ENCODE measurements around the gene EID3. TPM values are rescaled to one million over a fixed set of nuclear protein-coding genes. Genes with fewer than 3 reads are reported as not detected.

Gene EID3
- total RNA-seq, 4 donors from 2014 or later: 0.51 to 3.4 (median 1.00) TPM

DNA sequence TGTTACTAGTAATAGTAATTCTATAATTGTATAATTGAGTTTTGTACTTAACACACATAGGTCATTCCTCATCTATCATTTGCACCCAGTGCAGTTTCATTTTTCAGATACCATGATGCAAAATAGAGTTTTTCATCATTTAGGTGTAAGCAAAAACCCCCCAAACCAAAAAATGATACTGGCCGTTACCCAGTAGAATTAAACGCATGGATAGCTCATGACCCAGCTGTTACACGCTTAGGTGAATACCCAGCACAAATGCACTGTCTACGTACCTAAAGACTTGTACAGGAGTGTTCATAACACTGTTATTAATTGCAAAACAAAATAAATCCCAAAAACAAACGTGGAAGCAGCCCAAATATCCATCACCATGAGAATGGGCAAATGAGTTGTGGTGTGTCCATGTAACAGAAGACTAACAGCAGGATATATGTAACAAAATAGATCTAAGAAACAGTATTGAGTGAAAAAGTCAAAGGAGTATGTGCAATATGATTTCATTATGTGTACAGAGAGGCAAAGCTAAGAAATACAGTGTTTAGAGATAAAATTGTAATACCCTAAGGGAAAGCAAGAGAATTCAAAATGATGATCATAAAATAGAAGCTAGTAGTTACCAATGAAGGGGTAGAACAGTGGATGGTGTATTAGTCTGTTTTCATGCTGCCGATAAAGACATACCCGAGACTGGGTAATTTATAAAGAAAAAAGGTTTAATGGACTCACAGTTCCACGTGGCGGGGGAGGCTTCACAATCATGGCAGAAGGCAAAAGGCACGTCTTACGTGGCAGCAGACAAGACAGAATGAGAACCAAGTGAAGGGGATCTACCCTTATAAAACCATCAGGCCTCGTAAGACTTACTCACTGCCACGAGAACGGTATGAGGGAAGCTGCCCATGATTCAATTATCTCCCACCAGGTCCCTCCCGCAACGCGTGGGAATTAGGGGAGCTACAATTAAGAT is 49.8 kb downstream of the EID3 start:
- intact Hi-C loops (cut with DNase I; ENCODE audit: low total_unique reads): no loop called here
- ATAC-seq (no peak), DNase-seq (no peak)
- Histone ChIP-seq H3K36me3 (peaks cover 0 to 67% of the 10 kb centered on the region in 2 donors), H3K4me3 (no peak overlapping the region), H3K27ac (no peak overlapping the region), H3K27me3 (no peaks in the 10 kb centered on the region), H3K4me1 (peaks cover 3 to 9% of the 10 kb centered on the region in 2 donors), H3K9me3 (no peaks in the 10 kb centered on the region)
- TF ChIP-seq, protein P1, sequence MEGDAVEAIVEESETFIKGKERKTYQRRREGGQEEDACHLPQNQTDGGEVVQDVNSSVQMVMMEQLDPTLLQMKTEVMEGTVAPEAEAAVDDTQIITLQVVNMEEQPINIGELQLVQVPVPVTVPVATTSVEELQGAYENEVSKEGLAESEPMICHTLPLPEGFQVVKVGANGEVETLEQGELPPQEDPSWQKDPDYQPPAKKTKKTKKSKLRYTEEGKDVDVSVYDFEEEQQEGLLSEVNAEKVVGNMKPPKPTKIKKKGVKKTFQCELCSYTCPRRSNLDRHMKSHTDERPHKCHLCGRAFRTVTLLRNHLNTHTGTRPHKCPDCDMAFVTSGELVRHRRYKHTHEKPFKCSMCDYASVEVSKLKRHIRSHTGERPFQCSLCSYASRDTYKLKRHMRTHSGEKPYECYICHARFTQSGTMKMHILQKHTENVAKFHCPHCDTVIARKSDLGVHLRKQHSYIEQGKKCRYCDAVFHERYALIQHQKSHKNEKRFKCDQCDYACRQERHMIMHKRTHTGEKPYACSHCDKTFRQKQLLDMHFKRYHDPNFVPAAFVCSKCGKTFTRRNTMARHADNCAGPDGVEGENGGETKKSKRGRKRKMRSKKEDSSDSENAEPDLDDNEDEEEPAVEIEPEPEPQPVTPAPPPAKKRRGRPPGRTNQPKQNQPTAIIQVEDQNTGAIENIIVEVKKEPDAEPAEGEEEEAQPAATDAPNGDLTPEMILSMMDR (IDR thresholded peaks at IDR 0.05 in 4 of 5, conservative IDR thresholded peaks at IDR 0.05 in 1 of 5): no peak
- TF ChIP-seq POLR2A (IDR thresholded peaks at IDR 0.05): no peak
- in situ Hi-C loops (cut with MboI; ENCODE audit: low sequenced_read_pairs in 4 of 4): loop anchor here in 3 of 4 donors (5.0 to 10.0 kb wide), 2 partner anchors 148 to 151 kb away; no protein-coding TSS in a partner anchor

DNA sequence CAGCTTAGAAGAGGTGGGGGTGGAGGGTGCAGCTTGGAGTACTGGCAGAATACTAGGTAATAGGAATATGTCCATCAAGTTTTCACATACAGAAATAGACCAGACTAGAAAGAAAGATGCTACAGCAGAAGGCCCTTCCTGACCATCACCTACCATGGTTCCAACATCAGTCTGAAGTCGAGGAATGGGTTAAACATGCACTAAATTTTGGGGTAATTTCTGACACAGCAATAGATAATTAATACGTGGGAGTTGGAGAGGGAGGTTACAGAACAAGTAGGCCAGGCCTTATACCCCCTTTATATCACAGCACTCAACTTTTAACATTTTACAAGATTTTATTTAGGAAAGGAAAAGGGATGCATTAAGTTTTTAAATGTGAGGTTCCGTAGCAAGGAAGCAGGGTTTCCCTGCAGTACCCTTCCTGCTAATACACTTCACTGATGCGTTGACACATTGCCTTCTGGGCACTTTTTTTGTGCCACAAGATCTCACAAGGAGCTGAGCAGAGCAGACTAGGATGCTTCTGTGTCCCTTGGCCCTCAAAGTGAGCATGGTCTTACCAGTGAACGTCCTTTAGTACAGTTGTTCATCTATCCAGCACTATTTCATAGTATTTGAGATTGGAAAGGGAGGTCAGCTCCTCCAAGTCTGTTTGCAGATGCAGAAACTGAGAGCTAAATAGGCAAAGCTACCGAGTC is 50.8 kb downstream of the EID3 start:
- no peak for ATAC-seq
- H3K27ac ChIP-seq: no peak overlapping the region
- H3K4me1 ChIP-seq: no peaks in the 10 kb centered on the region
- H3K4me3 ChIP-seq: no peak overlapping the region
- TF ChIP-seq, protein P1 (IDR thresholded peaks at IDR 0.05 in 4 of 5, conservative IDR thresholded peaks at IDR 0.05 in 1 of 5): no peak
- no peak for TF ChIP-seq POLR2A (IDR thresholded peaks at IDR 0.05)
- peaks cover 0 to 56% of the 10 kb centered on the region in 2 donors for H3K36me3 ChIP-seq
- H3K9me3 ChIP-seq: no peaks in the 10 kb centered on the region
- intact Hi-C loops (cut with DNase I; ENCODE audit: low total_unique reads): no loop called here
- in situ Hi-C loops (cut with MboI; ENCODE audit: low sequenced_read_pairs in 4 of 4): loop anchor here in 3 of 4 donors (5.0 to 10.0 kb wide), 2 partner anchors 150 to 152 kb away; no protein-coding TSS in a partner anchor
- no peak for DNase-seq
- H3K27me3 ChIP-seq: no peaks in the 10 kb centered on the region

Other genes with a start within 250 kb of the EID3 start
- 10 to 100 TPM; 19.4 to 27.7 (median 21.8) TPM for gene HCFC2, start 239.2 kb upstream of the EID3 start, total RNA-seq
- 10 to 100 TPM; 16.5 to 35.1 (median 21.4) TPM for gene NFYB, start 165.5 kb upstream of the EID3 start, total RNA-seq
- 100 to 1,000 TPM in 3 of 4 donors, 10 to 100 TPM in 1; 96.6 to 139 (median 118) TPM for gene TXNRD1, start 88.0 kb upstream of the EID3 start, total RNA-seq
- gene CHST11, start 153.2 kb downstream of the EID3 start, total RNA-seq: 1 to 10 TPM in 3 of 4 donors, under 1 TPM in 1; 0.17 to 2.1 (median 1.4) TPM

Measured in gastrocnemius medialis (tissue), 4 donors.